ENCODE results near the gene PRSS50.

PRSS50 gene

DNA sequence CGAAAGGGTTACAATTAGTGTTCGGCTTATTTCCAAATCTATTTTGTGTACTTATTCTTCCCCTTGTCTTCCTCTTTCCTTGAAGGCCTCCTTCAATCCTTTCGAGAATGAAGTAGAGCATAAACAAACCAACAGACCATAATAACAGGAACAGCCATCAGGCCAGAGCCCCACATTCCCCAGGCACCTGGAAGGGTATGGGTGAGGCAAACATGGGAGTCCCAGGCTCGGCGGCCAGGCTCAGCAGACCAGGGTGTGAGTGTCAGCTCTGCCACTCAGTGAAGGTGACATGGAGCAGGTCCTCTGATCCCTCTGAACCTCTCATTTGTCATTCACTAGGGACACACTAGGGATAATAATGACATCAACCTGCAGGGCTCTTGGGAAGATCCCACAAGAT, 38.0 kb downstream of the PRSS50 start:
- no peak overlapping the region for H3K4me3 ChIP-seq (ENCODE audit: low read depth, low read length)
- no peak for DNase-seq (ENCODE audit: low read depth)
- TF ChIP-seq, protein P1, sequence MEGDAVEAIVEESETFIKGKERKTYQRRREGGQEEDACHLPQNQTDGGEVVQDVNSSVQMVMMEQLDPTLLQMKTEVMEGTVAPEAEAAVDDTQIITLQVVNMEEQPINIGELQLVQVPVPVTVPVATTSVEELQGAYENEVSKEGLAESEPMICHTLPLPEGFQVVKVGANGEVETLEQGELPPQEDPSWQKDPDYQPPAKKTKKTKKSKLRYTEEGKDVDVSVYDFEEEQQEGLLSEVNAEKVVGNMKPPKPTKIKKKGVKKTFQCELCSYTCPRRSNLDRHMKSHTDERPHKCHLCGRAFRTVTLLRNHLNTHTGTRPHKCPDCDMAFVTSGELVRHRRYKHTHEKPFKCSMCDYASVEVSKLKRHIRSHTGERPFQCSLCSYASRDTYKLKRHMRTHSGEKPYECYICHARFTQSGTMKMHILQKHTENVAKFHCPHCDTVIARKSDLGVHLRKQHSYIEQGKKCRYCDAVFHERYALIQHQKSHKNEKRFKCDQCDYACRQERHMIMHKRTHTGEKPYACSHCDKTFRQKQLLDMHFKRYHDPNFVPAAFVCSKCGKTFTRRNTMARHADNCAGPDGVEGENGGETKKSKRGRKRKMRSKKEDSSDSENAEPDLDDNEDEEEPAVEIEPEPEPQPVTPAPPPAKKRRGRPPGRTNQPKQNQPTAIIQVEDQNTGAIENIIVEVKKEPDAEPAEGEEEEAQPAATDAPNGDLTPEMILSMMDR (IDR thresholded peaks at IDR 0.05; ENCODE audit: control insufficient read depth, extremely low read depth, insufficient read depth): no peak

DNA sequence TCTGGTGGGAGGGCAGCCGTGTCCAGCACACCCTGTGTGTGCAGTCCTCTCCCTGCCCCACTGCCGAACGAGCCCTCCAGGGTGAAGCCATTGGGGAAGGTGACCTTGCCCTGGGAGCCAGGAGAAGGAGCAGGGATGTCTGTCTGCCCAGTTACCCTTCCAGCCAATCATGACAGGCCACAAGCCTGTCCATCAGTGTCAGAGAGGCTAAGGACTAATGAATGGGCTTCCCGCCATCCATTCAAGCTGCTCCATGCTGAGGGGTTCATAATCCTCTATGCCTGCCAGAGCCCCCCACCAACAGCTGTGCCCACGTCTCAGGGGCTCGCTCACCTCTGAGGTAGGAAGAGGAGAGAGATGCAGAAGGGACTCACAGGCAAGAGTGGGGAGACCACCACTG, 39.4 kb downstream of the PRSS50 start:
- TF ChIP-seq, protein P1 (IDR thresholded peaks at IDR 0.05; ENCODE audit: control insufficient read depth, extremely low read depth, insufficient read depth): no peak
- no peak for DNase-seq (ENCODE audit: low read depth)
- H3K4me3 ChIP-seq (ENCODE audit: low read depth, low read length): no peak overlapping the region

- TF ChIP-seq, protein P1 (IDR thresholded peaks at IDR 0.05; ENCODE audit: control insufficient read depth, extremely low read depth, insufficient read depth): no peak
- no peak overlapping the region for H3K4me3 ChIP-seq (ENCODE audit: low read depth, low read length)
- no peak for DNase-seq (ENCODE audit: low read depth)
Measured at GRCh38 chr3:46677411-46677726, 40.3 kb downstream of the PRSS50 start.

DNA sequence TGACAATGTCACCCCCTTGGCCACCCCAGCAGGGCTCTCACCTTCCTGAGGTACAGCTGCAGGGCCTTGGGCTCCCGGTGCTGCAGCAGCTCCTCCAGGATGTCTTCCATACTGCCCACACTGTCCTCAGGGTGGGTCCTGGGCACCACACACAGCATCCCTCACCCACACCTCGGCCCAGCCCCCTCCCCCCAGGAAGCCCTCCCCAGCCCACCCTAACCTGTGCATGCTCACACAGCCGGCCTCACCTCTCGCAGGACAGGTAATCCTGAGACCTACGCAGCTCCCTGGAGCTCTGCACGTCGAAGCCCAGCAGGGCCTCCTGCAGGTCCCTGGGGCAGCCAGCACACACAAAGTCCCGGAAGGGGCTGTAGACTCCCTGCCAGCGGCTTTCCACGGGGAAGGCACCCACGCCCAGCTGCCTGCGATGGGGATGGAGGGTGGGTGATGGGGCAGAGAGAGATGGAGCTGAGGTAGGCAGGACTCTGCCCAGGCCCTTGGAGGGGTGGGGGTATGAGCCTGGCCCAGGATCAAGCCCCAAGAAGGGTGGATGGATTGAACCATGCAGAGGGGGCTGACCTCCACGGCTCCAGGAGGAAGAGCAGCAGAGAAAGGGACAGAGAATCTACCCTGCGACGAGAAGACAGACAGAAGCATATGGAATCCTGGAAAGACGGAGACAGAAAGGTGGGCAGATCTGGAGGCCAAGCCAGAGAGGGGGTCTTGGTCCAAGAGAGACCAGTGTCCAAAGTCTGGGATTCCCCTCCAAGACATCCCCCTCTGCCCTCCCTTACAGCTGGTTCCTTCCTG, 40.9 kb downstream of the PRSS50 start:
- no peak for DNase-seq (ENCODE audit: low read depth)
- TF ChIP-seq, protein P1 (IDR thresholded peaks at IDR 0.05; ENCODE audit: control insufficient read depth, extremely low read depth, insufficient read depth): no peak
- no peak overlapping the region for H3K4me3 ChIP-seq (ENCODE audit: low read depth, low read length)

- TF ChIP-seq, protein P1 (IDR thresholded peaks at IDR 0.05; ENCODE audit: control insufficient read depth, extremely low read depth, insufficient read depth): no peak
- DNase-seq (ENCODE audit: low read depth): no peak
- no peak overlapping the region for H3K4me3 ChIP-seq (ENCODE audit: low read depth, low read length)
Measured at GRCh38 chr3:46675843-46676567, 41.7 kb downstream of the PRSS50 start.

DNA sequence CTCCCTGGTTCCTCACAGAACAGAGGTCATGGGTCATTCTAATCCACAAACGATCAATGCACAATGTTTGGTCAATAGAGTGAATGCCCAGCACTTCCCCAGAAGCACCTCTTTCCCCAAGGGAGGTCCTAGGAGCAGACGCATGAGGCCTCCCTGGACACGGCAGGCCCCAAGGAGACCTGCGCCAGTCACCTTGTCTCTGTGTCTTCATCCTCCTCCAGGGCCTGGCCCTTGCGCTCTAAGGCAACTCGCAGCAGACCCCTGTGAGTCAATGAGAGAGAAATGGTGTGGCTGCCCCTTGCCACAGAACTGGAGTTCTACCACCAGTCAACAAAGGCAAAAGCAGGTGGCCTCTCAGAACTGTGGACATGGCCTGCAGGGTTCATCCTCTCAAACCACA, 42.2 kb downstream of the PRSS50 start:
- no peak overlapping the region for H3K4me3 ChIP-seq (ENCODE audit: low read depth, low read length)
- no peak for DNase-seq (ENCODE audit: low read depth)
- TF ChIP-seq, protein P1 (IDR thresholded peaks at IDR 0.05; ENCODE audit: control insufficient read depth, extremely low read depth, insufficient read depth): no peak
